Neural cell (in vitro differentiated cells): ENCODE results near the gene FAM193A.

Experiments
- CTCF ChIP-seq: fragments of 450-650 bp; IDR thresholded peaks from 2 replicates; pipeline ENCODE4 v1.5.1; 2014; ENCODE audit warnings: antibody characterized with exemption, mild to moderate bottlenecking, moderate library complexity; ENCODE audit not compliant: poor library complexity, severe bottlenecking
- EP300 ChIP-seq: fragments of 450-650 bp; conservative IDR thresholded peaks from 2 replicates; pipeline ENCODE4 v1.6.1; 2014; ENCODE audit warnings: antibody characterized with exemption, mild to moderate bottlenecking, moderate library complexity; ENCODE audit not compliant: poor library complexity, severe bottlenecking
- EZH2 ChIP-seq: fragments of 200-600, 300-800 bp; shearing (Covaris generic), sonication (generic); IDR thresholded peaks from 2 replicates; pipeline ENCODE4 v1.6.1; 2014; ENCODE audit warnings: antibody characterized with exemption, low read length, borderline replicate concordance, mild to moderate bottlenecking; ENCODE audit not compliant: insufficient read depth, poor library complexity, severe bottlenecking
- RAD21 ChIP-seq: fragments of 450-650 bp; conservative IDR thresholded peaks from 2 replicates; pipeline ENCODE4 v1.6.1; 2014; ENCODE audit warnings: antibody characterized with exemption, mild to moderate bottlenecking, moderate library complexity
- REST ChIP-seq: IDR thresholded peaks from 2 replicates; pipeline ENCODE4 v1.6.1; 2012; ENCODE audit warnings: borderline replicate concordance
- SMC3 ChIP-seq: fragments of 450-650 bp; conservative IDR thresholded peaks from 2 replicates; pipeline ENCODE4 v1.6.1; 2014; ENCODE audit warnings: antibody characterized with exemption, mild to moderate bottlenecking, moderate library complexity; ENCODE audit not compliant: poor library complexity

GRCh38 chr4:2494992-2495391 lies 41.5 kb upstream of the FAM193A start:
- no peak for TF ChIP-seq REST
- TF ChIP-seq RAD21, result no peak
- no peak for TF ChIP-seq EP300
- no peak for TF ChIP-seq CTCF
- no peak for TF ChIP-seq SMC3
- no peak for TF ChIP-seq EZH2
